SK-N-SH (cell line): ENCODE measurements around the gene PIPOX. TPM values are rescaled to one million over a fixed set of nuclear protein-coding genes. Genes with fewer than 3 reads are reported as not detected.

Experiments
- CTCF ChIA-PET: fragments of 300-600, 350-600 bp; formaldehyde crosslinking; extraction: SDS; loops from one replicate; lab custom pipeline; 2021; lab: Yijun Ruan, JAX
- POLR2A ChIA-PET: fragments of 350-600 bp; sonication (Branson Sonifier 250); formaldehyde crosslinking; extraction: SDS; loops from one replicate; lab custom pipeline; 2020; ENCODE audit warnings: antibody characterized with exemption, inconsistent platforms; lab: Yijun Ruan, JAX
- DNase-seq: peaks from one replicate; pipeline ENCODE4 v3.0.0; 2012
- H2AFZ ChIP-seq: fragments of 200-600 bp; sonication (generic); 2 replicates; pipeline ENCODE4 v1.8.1; 2016; ENCODE audit warnings: antibody characterized with exemption, mild to moderate bottlenecking, low read depth
- H3F3A ChIP-seq: fragments of 200-600 bp; sonication (generic); replicated peaks from 2 replicates; pipeline ENCODE3; 2016; ENCODE audit warnings: antibody characterized with exemption, mild to moderate bottlenecking; ENCODE audit not compliant: insufficient read depth
- H3K27ac ChIP-seq, 2 experiments: fragments of 200-500 bp in 1 of 2; fragments of 200-600 bp in 1 of 2; sonication (Bioruptor generic) in 1 of 2; sonication (generic), shearing (Covaris generic) in 1 of 2; 2 replicates each; pipeline versions ENCODE4 v1.5.1 to v1.6.1; 2014 to 2016; ENCODE audit warnings: low read depth in 2 of 2, inconsistent platforms in 1 of 2, low read length in 1 of 2, mild to moderate bottlenecking in 1 of 2, mixed read lengths in 1 of 2
- H3K27me3 ChIP-seq: fragments of 200-600 bp; sonication (generic), shearing (Covaris generic); 2 replicates; pipeline ENCODE4 v1.6.1; 2016; ENCODE audit warnings: mixed run types; ENCODE audit not compliant: insufficient read depth
- H3K36me3 ChIP-seq, 2 experiments: fragments of 200-500 bp in 1 of 2; fragments of 200-600 bp in 1 of 2; sonication (Bioruptor generic) in 1 of 2; sonication (generic) in 1 of 2; replicated peaks in 1 of 2; 2 replicates each; pipeline versions ENCODE3 to v1.5.1; 2014 to 2016; ENCODE audit warnings: low read length in 1 of 2, mild to moderate bottlenecking in 1 of 2; ENCODE audit not compliant: insufficient read depth in 2 of 2, control insufficient read depth in 1 of 2
- H3K4me1 ChIP-seq, 2 experiments: fragments of 200-500 bp in 1 of 2; fragments of 200-600 bp in 1 of 2; sonication (Bioruptor generic) in 1 of 2; sonication (generic), shearing (Covaris generic) in 1 of 2; 2 replicates each; pipeline versions ENCODE4 v1.5.1 to v1.6.1; 2014 to 2016; ENCODE audit warnings: low read depth in 1 of 2, low read length in 1 of 2, mixed run types in 1 of 2; ENCODE audit not compliant: insufficient read depth in 2 of 2, control insufficient read depth in 1 of 2
- H3K4me2 ChIP-seq: fragments of 200-600 bp; sonication (generic), shearing (Covaris generic); 2 replicates; pipeline ENCODE4 v1.6.1; 2017; ENCODE audit warnings: mixed run types
- H3K4me3 ChIP-seq, 2 experiments: fragments of 200-500 bp in 1 of 2; fragments of 200-600 bp in 1 of 2; sonication (Bioruptor generic) in 1 of 2; sonication (generic), shearing (Covaris generic) in 1 of 2; 2 replicates each; pipeline versions ENCODE4 v1.5.1 to v1.8.1; 2014 to 2016; ENCODE audit warnings: low read depth in 2 of 2, inconsistent platforms in 1 of 2, low read length in 1 of 2, mild to moderate bottlenecking in 1 of 2, mixed read lengths in 1 of 2, moderate library complexity in 1 of 2
- H3K79me2 ChIP-seq: fragments of 200-600 bp; sonication (generic); 2 replicates; pipeline ENCODE4 v1.8.1; 2017; ENCODE audit warnings: mild to moderate bottlenecking; ENCODE audit not compliant: insufficient read depth
- H3K9ac ChIP-seq: fragments of 200-600 bp; sonication (generic); 2 replicates; pipeline ENCODE4 v1.6.1; 2017; ENCODE audit warnings: mixed run types
- H3K9me2 ChIP-seq: fragments of 200-600 bp; sonication (generic); 2 replicates; pipeline ENCODE4 v1.6.1; 2017; ENCODE audit warnings: mixed run types
- H3K9me3 ChIP-seq: fragments of 200-600 bp; sonication (generic); 2 replicates; pipeline ENCODE4 v1.6.1; 2017; ENCODE audit warnings: mixed run types, mild to moderate bottlenecking, moderate library complexity
- H4K20me1 ChIP-seq: fragments of 200-600 bp; sonication (generic); 2 replicates; pipeline ENCODE4 v1.6.1; 2017; ENCODE audit warnings: mild to moderate bottlenecking, mixed run types; ENCODE audit not compliant: insufficient read depth
- CTCF ChIP-seq: fragments of 200-600 bp; sonication (generic); IDR thresholded peaks from 2 replicates; pipeline ENCODE4 v1.6.1; 2017; ENCODE audit warnings: antibody characterized with exemption, mild to moderate bottlenecking, moderate library complexity
- EP300 ChIP-seq, 2 experiments: IDR thresholded peaks; 2 replicates each; pipeline versions ENCODE4 v1.4.0 to v1.6.1; 2012; ENCODE audit warnings: borderline replicate concordance in 1 of 2, low read depth in 1 of 2, low read length in 1 of 2
- EZH2phosphoT487 ChIP-seq: fragments of 200-600 bp; sonication (generic); IDR thresholded peaks from 2 replicates; pipeline ENCODE4 v1.6.1; 2017; ENCODE audit warnings: low read depth, mixed run types, mild to moderate bottlenecking, antibody characterized with exemption, moderate library complexity, borderline replicate concordance
- FOXJ3 ChIP-seq: sonication (generic); formaldehyde crosslinking; IDR thresholded peaks from 2 replicates; pipeline ENCODE4 v1.5.1; 2020; ENCODE audit warnings: mild to moderate bottlenecking, missing genetic modification reagents
- GATA2 ChIP-seq: sonication (generic); formaldehyde crosslinking; IDR thresholded peaks from 2 replicates; pipeline ENCODE4 v1.5.0; 2020; ENCODE audit warnings: mild to moderate bottlenecking, missing genetic modification reagents
- JUND ChIP-seq: IDR thresholded peaks from 2 replicates; pipeline ENCODE4 v1.4.0; 2012
- MEF2A ChIP-seq: IDR thresholded peaks from 2 replicates; pipeline ENCODE4 v1.4.0; 2012; ENCODE audit warnings: low read depth, borderline replicate concordance
- PBX3 ChIP-seq: IDR thresholded peaks from 2 replicates; pipeline ENCODE4; 2012
- RAD21 ChIP-seq: IDR thresholded peaks from 2 replicates; pipeline ENCODE4 v1.6.1; 2012; ENCODE audit warnings: mild to moderate bottlenecking, low read length
- RCOR1 ChIP-seq: fragments of 150-350 bp; IDR thresholded peaks from 2 replicates; pipeline ENCODE4 v1.6.1; 2017; ENCODE audit warnings: antibody characterized with exemption, low read length
- REST ChIP-seq: IDR thresholded peaks from 2 replicates; pipeline ENCODE4 v1.6.1; 2012; ENCODE audit warnings: mild to moderate bottlenecking, low read depth, low read length, moderate library complexity
- USF1 ChIP-seq: IDR thresholded peaks from 2 replicates; pipeline ENCODE4 v1.4.0; 2012; ENCODE audit warnings: low read depth, borderline replicate concordance
- USF2 ChIP-seq: fragments of 150-350 bp; IDR thresholded peaks from 2 replicates; pipeline ENCODE4 v1.6.1; 2017; ENCODE audit warnings: antibody characterized with exemption, low read length, low read depth, borderline replicate concordance
- ZBTB33 ChIP-seq: IDR thresholded peaks from 2 replicates; pipeline ENCODE4 v1.4.0; 2012; ENCODE audit warnings: low read depth, borderline replicate concordance
- WGBS: methylation state at CpG from one replicate; pipeline ENCODE4 v1.1.6; 2017; ENCODE audit warnings: low lambda C conversion rate; 5-methylcytosine and 5-hydroxymethylcytosine counted together
- polyA plus RNA-seq, 3 experiments: library from polyadenylated mRNA; depleted of rRNA; stranded (reverse); fragments of >200 nt; gene quantifications; 2 replicates each; pipeline ENCODE4 v1.2.3, GENCODE V29; 2012

The PIPOX gene
- polyA plus RNA-seq, 1 of the 3 experiments (the other 2 are of a cell fraction): 0.31 TPM

GRCh38 chr17:29045734-29046472 lies 3.0 kb downstream of the PIPOX start:
- Histone ChIP-seq H3F3A (peaks cover 11% of the 10 kb centered on the region), H2AFZ (no peak overlapping the region), H3K27me3 (no peaks in the 10 kb centered on the region), H3K9me3 (no peaks in the 10 kb centered on the region), H3K4me1 (peaks cover 44 to 62% of the 10 kb centered on the region in 2 experiments), H3K4me2 (no peak overlapping the region), H3K79me2 (no peaks in the 10 kb centered on the region), H3K27ac (no peak overlapping the region), H3K9ac (no peak overlapping the region), H4K20me1 (no peaks in the 10 kb centered on the region), H3K9me2 (no peaks in the 10 kb centered on the region), H3K36me3 (no peaks in the 10 kb centered on the region), H3K4me3 (no peak overlapping the region)
- 56% methylated on average over 7 of the region's 7 CpGs for WGBS
- POLR2A ChIA-PET: no interaction called here
- CTCF ChIA-PET: interaction anchor here (13.8 kb wide), 1 partner anchor 67 kb away, joined by 180 read pairs; no protein-coding TSS in a partner anchor
- no peak for DNase-seq
- TF ChIP-seq JUND: no peak
- TF ChIP-seq FOXJ3: no peak
- no peak for TF ChIP-seq CTCF
- no peak for TF ChIP-seq USF1
- no peak for TF ChIP-seq ZBTB33
- TF ChIP-seq RAD21: no peak
- TF ChIP-seq GATA2 (CRISPR knock-in tag): no peak
- TF ChIP-seq USF2: no peak
- TF ChIP-seq MEF2A: no peak
- TF ChIP-seq REST: no peak
- no peak for TF ChIP-seq EP300 (IDR thresholded peaks at IDR 0.05; ENCODE audit: borderline replicate concordance in 1 of 2, low read depth in 1 of 2, low read length in 1 of 2)
- TF ChIP-seq EZH2phosphoT487: no peak
- no peak for TF ChIP-seq RCOR1
- no peak for TF ChIP-seq PBX3
